Neural progenitor cell (in vitro differentiated cells): ENCODE results near the gene APOL3. TPM values are rescaled to one million over a fixed set of nuclear protein-coding genes. Genes with fewer than 3 reads are reported as not detected.

Source experiments
- DNase-seq: peaks from one replicate; pipeline ENCODE4 v3.0.0-alpha.2; 2016; ENCODE audit warnings: low spot score
- H2AFZ ChIP-seq: fragments of 200-600 bp; sonication (generic); replicated peaks from 2 replicates; pipeline ENCODE4 v1.6.1; 2016; ENCODE audit warnings: antibody characterized with exemption
- H3F3A ChIP-seq: fragments of 200-600 bp; sonication (generic); 2 replicates; pipeline ENCODE4 v1.6.1; 2016; ENCODE audit warnings: antibody characterized with exemption, low read depth
- H3K27ac ChIP-seq: fragments of 200-600 bp; sonication (generic); 2 replicates; pipeline ENCODE4 v1.5.1; 2016; ENCODE audit warnings: mild to moderate bottlenecking
- H3K27me3 ChIP-seq: fragments of 200-600 bp; sonication (generic); 2 replicates; pipeline ENCODE4 v1.6.1; 2016; ENCODE audit warnings: mild to moderate bottlenecking, moderate library complexity
- H3K36me3 ChIP-seq: fragments of 200-600 bp; sonication (generic); 2 replicates; pipeline ENCODE4 v1.5.1; 2016
- H3K4me1 ChIP-seq: fragments of 200-600 bp; sonication (generic); 2 replicates; pipeline ENCODE4 v1.6.1; 2016; ENCODE audit warnings: mixed run types
- H3K4me2 ChIP-seq: fragments of 200-600 bp; sonication (generic); 2 replicates; pipeline ENCODE4 v1.6.1; 2016
- H3K4me3 ChIP-seq: fragments of 200-600 bp; sonication (generic); 2 replicates; pipeline ENCODE4 v1.5.1; 2016
- H3K79me2 ChIP-seq: fragments of 200-600 bp; sonication (generic); 2 replicates; pipeline ENCODE4 v1.6.1; 2016; ENCODE audit warnings: low read depth
- H3K9ac ChIP-seq: fragments of 200-600 bp; sonication (generic); 2 replicates; pipeline ENCODE4 v1.6.1; 2016
- H3K9me3 ChIP-seq: fragments of 200-600 bp; sonication (generic); 2 replicates; pipeline ENCODE4 v1.5.1; 2016; ENCODE audit warnings: low read depth
- H4K20me1 ChIP-seq: fragments of 200-600 bp; sonication (generic); 2 replicates; pipeline ENCODE4 v1.6.1; 2016; ENCODE audit warnings: low read depth
- H3K27ac Mint-ChIP-seq: 3 replicates; pipeline ENCODE4 v1.8.0; 2021; ENCODE audit warnings: mixed read lengths
- H3K27me3 Mint-ChIP-seq: 2 replicates; pipeline ENCODE4 v1.8.0; 2022; ENCODE audit warnings: low read depth, mild to moderate bottlenecking, inconsistent platforms, moderate library complexity, mixed read lengths; ENCODE audit not compliant: insufficient read depth
- H3K36me3 Mint-ChIP-seq: 3 replicates; pipeline ENCODE4 v1.8.0; 2021; ENCODE audit warnings: mixed read lengths
- H3K4me1 Mint-ChIP-seq: 3 replicates; pipeline ENCODE4 v1.8.0; 2021; ENCODE audit warnings: mixed read lengths
- H3K4me3 Mint-ChIP-seq: 3 replicates; pipeline ENCODE4 v1.8.0; 2021; ENCODE audit warnings: mild to moderate bottlenecking, moderate library complexity, mixed read lengths
- H3K9me3 Mint-ChIP-seq: 3 replicates; pipeline ENCODE4 v1.8.0; 2020; ENCODE audit warnings: mixed read lengths
- CTCF ChIP-seq: fragments of 200-600 bp; sonication (generic); IDR thresholded peaks from 2 replicates; pipeline ENCODE4 v1.5.1; 2017; ENCODE audit warnings: antibody characterized with exemption, mild to moderate bottlenecking
- EZH2 ChIP-seq: fragments of 200-600 bp; sonication (generic); IDR thresholded peaks from 2 replicates; pipeline ENCODE4 v1.6.1; 2017; ENCODE audit warnings: antibody characterized with exemption, mild to moderate bottlenecking, moderate library complexity
- EZH2phosphoT487 ChIP-seq: fragments of 200-600 bp; sonication (generic); IDR thresholded peaks from 2 replicates; pipeline ENCODE4 v1.6.1; 2017; ENCODE audit warnings: antibody characterized with exemption
- total RNA-seq: library from RNA; depleted of rRNA; stranded (reverse); fragments of >200 nt; gene quantifications from 2 replicates; pipeline ENCODE4 v1.2.3, GENCODE V29; 2015; ENCODE audit warnings: low replicate concordance

APOL3 gene
- total RNA-seq, 1 donor from 2014 or later = not detected

- H2AFZ ChIP-seq = no peak overlapping the region
- no peaks in the 10 kb centered on the region for H3K4me1 Mint-ChIP-seq
- no peak overlapping the region for H3K27ac ChIP-seq
Measured at GRCh38 chr22:36117053-36117554, 43.5 kb downstream of the APOL3 start.

GRCh38 chr22:36116127-36116526 is 44.4 kb downstream of the APOL3 start:
- Histone ChIP-seq H3K9me3 (no peaks in the 10 kb centered on the region), H3K36me3 (no peaks in the 10 kb centered on the region), H2AFZ (no peak overlapping the region), H3K4me2 (no peak overlapping the region), H3K4me3 (no peak overlapping the region), H3K4me1 (no peaks in the 10 kb centered on the region), H3K27ac (no peak overlapping the region), H4K20me1 (no peaks in the 10 kb centered on the region), H3K9ac (no peak overlapping the region), H3F3A (no peaks in the 10 kb centered on the region), H3K79me2 (no peaks in the 10 kb centered on the region), H3K27me3 (no peaks in the 10 kb centered on the region)
- no peak for DNase-seq
- Mint-ChIP-seq H3K27ac (no peak overlapping the region), H3K36me3 (no peaks in the 10 kb centered on the region), H3K9me3 (no peaks in the 10 kb centered on the region), H3K4me1 (no peaks in the 10 kb centered on the region), H3K27me3 (peaks cover 5% of the 10 kb centered on the region), H3K4me3 (no peak overlapping the region)
- TF ChIP-seq EZH2phosphoT487 (no peak), CTCF (no peak), EZH2 (no peak)

More at GRCh38 chr22:36117053-36117554, 43.5 kb downstream of the APOL3 start:
- DNase-seq = no peak
- H3K9ac ChIP-seq = no peak overlapping the region
- no peaks in the 10 kb centered on the region for H3K27me3 ChIP-seq
- no peak overlapping the region for H3K4me2 ChIP-seq
- H3K36me3 ChIP-seq = no peaks in the 10 kb centered on the region
- Mint-ChIP-seq H3K9me3 (no peaks in the 10 kb centered on the region), H3K27me3 (peaks cover 5% of the 10 kb centered on the region), H3K27ac (peak overlapping the region; percentile 60), H3K36me3 (no peaks in the 10 kb centered on the region), H3K4me3 (no peak overlapping the region)
- TF ChIP-seq EZH2phosphoT487 (no peak), EZH2 (no peak), CTCF (no peak)
- no peaks in the 10 kb centered on the region for H3K9me3 ChIP-seq
- no peaks in the 10 kb centered on the region for H3K79me2 ChIP-seq
- no peaks in the 10 kb centered on the region for H4K20me1 ChIP-seq
- no peak overlapping the region for H3K4me3 ChIP-seq
- no peaks in the 10 kb centered on the region for H3F3A ChIP-seq
- H3K4me1 ChIP-seq = no peaks in the 10 kb centered on the region

DNA sequence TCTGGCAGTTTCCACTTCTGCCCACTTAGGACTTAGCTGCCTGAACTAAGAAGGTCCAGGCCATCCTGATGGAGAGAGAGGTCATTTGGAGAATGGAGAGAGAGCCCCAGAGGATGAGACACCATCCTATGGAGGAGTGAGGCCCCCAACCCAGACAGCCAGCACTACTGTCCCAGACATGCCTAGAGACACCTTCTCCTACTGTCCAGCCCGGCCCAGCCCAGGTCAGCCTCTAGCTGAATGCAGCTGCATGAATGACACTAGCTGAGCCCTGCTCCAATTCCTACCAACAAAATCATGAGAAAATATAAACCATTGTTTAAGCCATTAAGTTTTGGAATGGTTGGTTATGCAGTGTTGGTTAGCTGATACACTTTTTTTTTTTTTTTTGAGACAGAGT is 47.4 kb downstream of the APOL3 start:
- H3K27ac ChIP-seq = no peak overlapping the region
- no peaks in the 10 kb centered on the region for H3K79me2 ChIP-seq
- peak overlapping the region; percentile 34 for H2AFZ ChIP-seq
- H3K36me3 ChIP-seq = no peaks in the 10 kb centered on the region
- no peaks in the 10 kb centered on the region for H4K20me1 ChIP-seq
- Mint-ChIP-seq H3K36me3 (no peaks in the 10 kb centered on the region), H3K9me3 (no peaks in the 10 kb centered on the region), H3K4me1 (peaks cover 7% of the 10 kb centered on the region), H3K4me3 (no peak overlapping the region), H3K27ac (no peak overlapping the region), H3K27me3 (peaks cover 8% of the 10 kb centered on the region)
- no peaks in the 10 kb centered on the region for H3F3A ChIP-seq
- no peak overlapping the region for H3K9ac ChIP-seq
- no peaks in the 10 kb centered on the region for H3K27me3 ChIP-seq
- DNase-seq = no peak
- TF ChIP-seq EZH2 (no peak), CTCF (no peak), EZH2phosphoT487 (no peak)
- no peak overlapping the region for H3K4me2 ChIP-seq
- H3K4me1 ChIP-seq = peaks cover 8% of the 10 kb centered on the region
- H3K4me3 ChIP-seq = no peak overlapping the region
- H3K9me3 ChIP-seq = no peaks in the 10 kb centered on the region
